RWPE2 (cell line): ENCODE results near the gene DRC1.

Source experiments
- ATAC-seq: fragments of 200-7000 bp; cut with Tn5 transposase; 3 replicates; pipeline ENCODE4 v1.9.1; 2021; ENCODE audit warnings: low read depth
- DNase-seq: peaks from one replicate; pipeline ENCODE4 v3.0.0-alpha.2; 2020; ENCODE audit warnings: low spot score
- H3K27ac ChIP-seq: fragments of 450-650 bp; 2 replicates; pipeline ENCODE4 v1.5.1; 2017; ENCODE audit warnings: mild to moderate bottlenecking; ENCODE audit not compliant: poor library complexity, severe bottlenecking
- H3K27me3 ChIP-seq: fragments of 250-450 bp; sonication (Bioruptor Pico); 2 replicates; pipeline ENCODE4 v1.5.1; 2021; ENCODE audit warnings: mild to moderate bottlenecking, moderate library complexity; ENCODE audit not compliant: insufficient read depth, poor library complexity, severe bottlenecking
- H3K36me3 ChIP-seq: fragments of 250-450 bp; sonication (Bioruptor Pico); 2 replicates; pipeline ENCODE4 v1.5.1; 2020; ENCODE audit warnings: low read depth, mild to moderate bottlenecking, moderate library complexity
- H3K4me1 ChIP-seq: fragments of 250-450 bp; sonication (Bioruptor Pico); 2 replicates; pipeline ENCODE4 v1.5.1; 2021; ENCODE audit warnings: mild to moderate bottlenecking, moderate library complexity; ENCODE audit not compliant: insufficient read depth, poor library complexity, severe bottlenecking
- H3K4me3 ChIP-seq: fragments of 250-450 bp; sonication (Bioruptor Pico); 2 replicates; pipeline ENCODE4 v1.5.1; 2021; ENCODE audit warnings: mild to moderate bottlenecking, moderate library complexity; ENCODE audit not compliant: severe bottlenecking
- H3K9me3 ChIP-seq: fragments of 250-450 bp; sonication (Bioruptor Pico); 2 replicates; pipeline ENCODE4 v1.5.1; 2021; ENCODE audit warnings: mild to moderate bottlenecking, moderate library complexity; ENCODE audit not compliant: severe bottlenecking
- CTCF ChIP-seq: fragments of 450-650 bp; IDR thresholded peaks from one replicate; pipeline ENCODE4 v1.5.1; 2017; ENCODE audit warnings: mild to moderate bottlenecking, moderate library complexity; ENCODE audit not compliant: poor library complexity, severe bottlenecking

The DRC1 gene

GRCh38 chr2:26478366-26478765 lies 76.6 kb downstream of the DRC1 start:
- TF ChIP-seq CTCF, result no peak
- no peaks in the 10 kb centered on the region for H3K36me3 ChIP-seq

GRCh38 chr2:26479131-26479788 lies 77.5 kb downstream of the DRC1 start:
- DNase-seq (no peak), ATAC-seq (no peak)
- Histone ChIP-seq H3K27me3 (no peaks in the 10 kb centered on the region), H3K4me3 (no peak overlapping the region), H3K4me1 (no peaks in the 10 kb centered on the region), H3K9me3 (no peaks in the 10 kb centered on the region), H3K27ac (no peak overlapping the region), H3K36me3 (no peaks in the 10 kb centered on the region)
- TF ChIP-seq CTCF, result no peak

More at GRCh38 chr2:26478366-26478765, 76.6 kb downstream of the DRC1 start:
- H3K9me3 ChIP-seq, result no peaks in the 10 kb centered on the region
- DNase-seq (no peak), ATAC-seq (no peak)
- H3K4me1 ChIP-seq, result no peaks in the 10 kb centered on the region
- no peak overlapping the region for H3K4me3 ChIP-seq
- no peaks in the 10 kb centered on the region for H3K27me3 ChIP-seq
- no peak overlapping the region for H3K27ac ChIP-seq

GRCh38 chr2:26479789-26480565 lies 78.3 kb downstream of the DRC1 start:
- H3K4me3 ChIP-seq, result no peak overlapping the region
- no peaks in the 10 kb centered on the region for H3K4me1 ChIP-seq
- no peaks in the 10 kb centered on the region for H3K9me3 ChIP-seq
- ATAC-seq (no peak), DNase-seq (no peak)
- no peak overlapping the region for H3K27ac ChIP-seq
- TF ChIP-seq CTCF, result no peak
- H3K27me3 ChIP-seq, result no peaks in the 10 kb centered on the region
- H3K36me3 ChIP-seq, result no peaks in the 10 kb centered on the region

GRCh38 chr2:26480566-26481423 lies 79.1 kb downstream of the DRC1 start:
- ATAC-seq (no peak), DNase-seq (no peak)
- H3K36me3 ChIP-seq, result no peaks in the 10 kb centered on the region
- H3K4me3 ChIP-seq, result no peak overlapping the region
- H3K27me3 ChIP-seq, result no peaks in the 10 kb centered on the region
- H3K4me1 ChIP-seq, result no peaks in the 10 kb centered on the region
- no peaks in the 10 kb centered on the region for H3K9me3 ChIP-seq
- TF ChIP-seq CTCF, result no peak
- H3K27ac ChIP-seq, result no peak overlapping the region
